Caco-2 (cell line): ENCODE measurements around the gene SCNN1A. TPM values are rescaled to one million over a fixed set of nuclear protein-coding genes. Genes with fewer than 3 reads are reported as not detected.

Experiments used
- BruUV-seq: library from RNA; stranded (reverse); fragments of 400-500 nt; replicated peaks from 2 replicates; lab custom pipeline; 2021; lab: Mats Ljungman, UMichigan
- CTCF ChIA-PET: fragments of 300-600 bp; sonication (Branson Sonifier 250); formaldehyde crosslinking; loops from one replicate; lab custom pipeline; 2022; ENCODE audit warnings: antibody characterized with exemption; lab: Charles Lee
- POLR2A ChIA-PET: fragments of 300-600 bp; sonication (Branson Sonifier 250); formaldehyde crosslinking; loops from one replicate; lab custom pipeline; 2022; ENCODE audit warnings: antibody characterized with exemption; lab: Charles Lee
- DNase-seq, 2 experiments: peaks; one replicate each; pipeline versions ENCODE4 v3.0.0 to v3.0.0-alpha.2; 2020 to 2022
- H3K27me3 ChIP-seq: replicated peaks from 2 replicates; pipeline ENCODE4 v1.6.0; 2011; ENCODE audit warnings: low read length; ENCODE audit not compliant: control insufficient read depth, insufficient read depth
- H3K36me3 ChIP-seq: 2 replicates; pipeline ENCODE4 v1.5.1; 2011; ENCODE audit warnings: low read length; ENCODE audit not compliant: control insufficient read depth, insufficient read depth
- H3K4me1 ChIP-seq: fragments of 250-450 bp; sonication (Bioruptor Pico); 2 replicates; pipeline ENCODE4 v1.5.1; 2020; ENCODE audit warnings: mild to moderate bottlenecking
- H3K4me3 ChIP-seq: 2 replicates; pipeline ENCODE4 v1.5.1; 2011; ENCODE audit warnings: low read depth, mild to moderate bottlenecking, control low read depth, low read length
- H3K9me3 ChIP-seq: fragments of 250-450 bp; sonication (Bioruptor Pico); 2 replicates; pipeline ENCODE4 v1.5.1; 2020; ENCODE audit warnings: mild to moderate bottlenecking, moderate library complexity
- H3K27ac Mint-ChIP-seq: one replicate; pipeline ENCODE4 v1.8.0; 2022; ENCODE audit warnings: mixed read lengths; ENCODE audit not compliant: unreplicated experiment
- H3K27me3 Mint-ChIP-seq: one replicate; pipeline ENCODE4 v1.8.0; 2022; ENCODE audit warnings: mixed read lengths; ENCODE audit not compliant: insufficient read depth, unreplicated experiment
- H3K36me3 Mint-ChIP-seq: one replicate; pipeline ENCODE4 v1.8.0; 2022; ENCODE audit warnings: mild to moderate bottlenecking, mixed read lengths; ENCODE audit not compliant: insufficient read depth, unreplicated experiment
- H3K4me1 Mint-ChIP-seq: one replicate; pipeline ENCODE4 v1.8.0; 2022; ENCODE audit warnings: low read depth, mixed read lengths; ENCODE audit not compliant: unreplicated experiment
- H3K4me3 Mint-ChIP-seq: one replicate; pipeline ENCODE4 v1.8.0; 2022; ENCODE audit warnings: mild to moderate bottlenecking, moderate library complexity, mixed read lengths; ENCODE audit not compliant: unreplicated experiment
- H3K9me3 Mint-ChIP-seq: one replicate; pipeline ENCODE4 v1.8.0; 2022; ENCODE audit warnings: mixed read lengths; ENCODE audit not compliant: unreplicated experiment
- CTCF ChIP-seq, 2 experiments: fragments of 200-600 bp in 1 of 2; IDR thresholded peaks; 1 replicate in 1 of 2; 2 replicates in 1 of 2; pipeline versions ENCODE4 v1.5.1 to v1.8.0; 2011 to 2022; ENCODE audit warnings: antibody characterized with exemption in 1 of 2, control low read depth in 1 of 2, inconsistent platforms in 1 of 2, low read depth in 1 of 2, low read length in 1 of 2, mild to moderate bottlenecking in 1 of 2, moderate library complexity in 1 of 2; ENCODE audit not compliant: insufficient read depth in 1 of 2, severe bottlenecking in 1 of 2, unreplicated experiment in 1 of 2
- intact Hi-C: fragments of 100-400 bp; cut with micrococcal nuclease; formaldehyde crosslinking; loops from one replicate; pipeline ENCODE4 v1.10.0; 2022; ENCODE audit not compliant: unreplicated experiment
- total RNA-seq: library from RNA; stranded (reverse); gene quantifications from 2 replicates; pipeline ENCODE4 v1.2.3, GENCODE V29; 2022

The SCNN1A gene
- total RNA-seq, 1 experiment from 2014 or later, result 52.6 TPM

GRCh38 chr12:6337958-6338433, 37.4 kb downstream of the SCNN1A start:
- no peaks in the 10 kb centered on the region for H3K27me3 ChIP-seq
- H3K9me3 ChIP-seq, result no peaks in the 10 kb centered on the region
- intact Hi-C loops, result loop anchor here (2.0 kb wide), 3 partner anchors 25 to 47 kb away; partner anchors contain the start of gene LTBR
- BruUV-seq, result no TSS peak
- no peak overlapping the region for H3K4me3 ChIP-seq
- peaks cover 19% of the 10 kb centered on the region for H3K4me1 Mint-ChIP-seq
- CTCF ChIA-PET, result interaction anchor here (3.3 kb wide), 1 partner anchor 12 kb away, joined by 37 read pairs; no protein-coding TSS in a partner anchor
- H3K4me3 Mint-ChIP-seq, result no peak overlapping the region
- DNase-seq, result no peak
- 0 out of 2 replicates have a peak, but pooled peaks cover 4% of the 10 kb centered on the region for H3K36me3 ChIP-seq
- POLR2A ChIA-PET, result no interaction called here
- TF ChIP-seq CTCF (IDR thresholded peaks at IDR 0.05; ENCODE audit: insufficient read depth in 1 of 2, low read depth in 1 of 2, low read length in 1 of 2, severe bottlenecking in 1 of 2, unreplicated experiment in 1 of 2), result no peak
- H3K27me3 Mint-ChIP-seq, result no peaks in the 10 kb centered on the region
- peaks cover 48% of the 10 kb centered on the region for H3K36me3 Mint-ChIP-seq
- no peak overlapping the region for H3K27ac Mint-ChIP-seq
- H3K4me1 ChIP-seq, result peaks cover 56% of the 10 kb centered on the region
- no peaks in the 10 kb centered on the region for H3K9me3 Mint-ChIP-seq

GRCh38 chr12:6336889-6337853, 38.2 kb downstream of the SCNN1A start:
- BruUV-seq, result TSS peak; percentile 82

More at GRCh38 chr12:6336889-6337853, 38.2 kb downstream of the SCNN1A start:
- TF ChIP-seq CTCF (IDR thresholded peaks at IDR 0.05; ENCODE audit: insufficient read depth in 1 of 2, low read depth in 1 of 2, low read length in 1 of 2, severe bottlenecking in 1 of 2, unreplicated experiment in 1 of 2), result no peak
- no peak for DNase-seq
- POLR2A ChIA-PET, result interaction anchor here (0.5 to 2.9 kb wide), 31 partner anchors 8 to 352 kb away, joined by 3 to 50 read pairs (median 8); partner anchors contain the start of genes GAPDH, LTBR, MRPL51 and PLEKHG6
- CTCF ChIA-PET, result interaction anchor here (0.6 to 3.3 kb wide), 24 partner anchors 8 to 1742 kb away, joined by 3 to 37 read pairs (median 5); partner anchors contain the start of genes GAPDH, LTBR, PLEKHG6 and VAMP1
- intact Hi-C loops, result loop anchor here (1.0 to 2.0 kb wide), 6 partner anchors 14 to 48 kb away; partner anchors contain the start of gene LTBR
- peaks cover 51% of the 10 kb centered on the region for H3K4me1 ChIP-seq
- H3K9me3 Mint-ChIP-seq, result no peaks in the 10 kb centered on the region
- H3K36me3 Mint-ChIP-seq, result peaks cover 57% of the 10 kb centered on the region
- no peak overlapping the region for H3K4me3 Mint-ChIP-seq
- H3K27ac Mint-ChIP-seq, result no peak overlapping the region
- peak overlapping the region; percentile 35 for H3K4me3 ChIP-seq
- H3K4me1 Mint-ChIP-seq, result peaks cover 11% of the 10 kb centered on the region
- H3K27me3 ChIP-seq, result no peaks in the 10 kb centered on the region
- H3K36me3 ChIP-seq, result 0 out of 2 replicates have a peak, but pooled peaks cover 4% of the 10 kb centered on the region
- H3K9me3 ChIP-seq, result no peaks in the 10 kb centered on the region
- no peaks in the 10 kb centered on the region for H3K27me3 Mint-ChIP-seq
